GM12878 (cell line): Measurements from ENCODE around the gene PPA1. TPM values are rescaled to one million over a fixed set of nuclear protein-coding genes. Genes with fewer than 3 reads are reported as not detected.
A peak's percentile ranks its signal among the peaks of the same experiment; 100 is the strongest.

Source experiments
- ATAC-seq: fragments of 200-7000 bp; cut with Tn5 transposase; 3 replicates; pipeline ENCODE4 v1.9.1; 2020; ENCODE audit warnings: mild to moderate bottlenecking, moderate library complexity
- BruUV-seq: library from RNA; stranded (reverse); fragments of 400-500 nt; replicated peaks from 2 replicates; lab custom pipeline; 2021; lab: Mats Ljungman, UMichigan
- CTCF ChIA-PET: fragments of 300-600 bp; sonication (Branson Sonifier 250); formaldehyde crosslinking; extraction: SDS; loops from one replicate; lab custom pipeline; 2021; ENCODE audit warnings: inconsistent platforms; lab: Yijun Ruan, JAX
- POLR2A ChIA-PET: fragments of 350-600 bp; formaldehyde crosslinking; extraction: SDS; loops from one replicate; lab custom pipeline; 2021; ENCODE audit warnings: inconsistent platforms; lab: Charles Lee
- RAD21 ChIA-PET: fragments of 300-600 bp; sonication (Branson Sonifier 250); formaldehyde crosslinking; loops from one replicate; lab custom pipeline; 2023; ENCODE audit warnings: antibody characterized with exemption; ENCODE audit not compliant: unreplicated experiment; lab: Charles Lee
- SMC1A ChIA-PET: fragments of 300-600 bp; sonication (Branson Sonifier 250); formaldehyde crosslinking; loops from one replicate; lab custom pipeline; 2023; ENCODE audit not compliant: unreplicated experiment, uncharacterized antibody; lab: Charles Lee
- DNase-seq: peaks from one replicate; pipeline ENCODE4 v3.0.0-alpha.2; 2011; ENCODE audit warnings: low read depth, low spot score
- FAIRE-seq: peaks from 3 replicates; lab custom pipeline; 2011; peaks lifted over from hg19 to GRCh38; lab: Jason Lieb, UNC
- H2AFZ ChIP-seq: 2 replicates; pipeline ENCODE4 v1.6.0; 2011; ENCODE audit warnings: low read depth, low read length, control low read depth; ENCODE audit not compliant: control insufficient read depth
- H3K27ac ChIP-seq: 2 replicates; pipeline ENCODE4 v1.5.1; 2011; ENCODE audit warnings: control low read depth; ENCODE audit not compliant: control insufficient read depth, insufficient read depth
- H3K27me3 ChIP-seq, 2 experiments: replicated peaks in 1 of 2; 2 replicates each; pipeline versions ENCODE4 v1.6.0 to v1.6.1; 2011; ENCODE audit warnings: low read length in 1 of 2; ENCODE audit not compliant: control insufficient read depth in 2 of 2, insufficient read depth in 2 of 2
- H3K36me3 ChIP-seq, 2 experiments: 2 replicates each; pipeline ENCODE4 v1.5.1; 2011; ENCODE audit warnings: low read length in 1 of 2; ENCODE audit not compliant: control insufficient read depth in 2 of 2, insufficient read depth in 2 of 2
- H3K4me1 ChIP-seq: 2 replicates; pipeline ENCODE4 v1.6.1; 2011; ENCODE audit warnings: mild to moderate bottlenecking, low read length, moderate library complexity, mixed read lengths; ENCODE audit not compliant: control insufficient read depth, insufficient read depth
- H3K4me2 ChIP-seq: 2 replicates; pipeline ENCODE4 v1.6.0; 2011; ENCODE audit warnings: control low read depth; ENCODE audit not compliant: control insufficient read depth, insufficient read depth
- H3K4me3 ChIP-seq: fragments of 200-600 bp; sonication (generic); 2 replicates; pipeline ENCODE4 v1.5.1; 2016
- H3K79me2 ChIP-seq: 2 replicates; pipeline ENCODE4 v1.6.0; 2011; ENCODE audit warnings: low read length; ENCODE audit not compliant: control insufficient read depth, insufficient read depth
- H3K9ac ChIP-seq: 2 replicates; pipeline ENCODE4 v1.8.0; 2011; ENCODE audit warnings: low read length, control low read depth, mixed read lengths; ENCODE audit not compliant: control insufficient read depth, insufficient read depth
- H3K9me3 ChIP-seq: replicated peaks from 3 replicates; pipeline ENCODE4 v1.5.1; 2011; ENCODE audit warnings: mild to moderate bottlenecking, low read length; ENCODE audit not compliant: control insufficient read depth, insufficient read depth
- H4K20me1 ChIP-seq: 2 replicates; pipeline ENCODE4 v1.6.0; 2011; ENCODE audit not compliant: control insufficient read depth, insufficient read depth
- FOXK2 ChIP-seq: fragments of 450-650 bp; IDR thresholded peaks from 2 replicates; pipeline ENCODE4 v1.6.1; 2017; ENCODE audit warnings: mild to moderate bottlenecking, moderate library complexity
- WGBS: methylation state at CpG from one replicate; pipeline ENCODE4 v1.1.6; 2016; ENCODE audit warnings: low lambda C conversion rate; ENCODE audit not compliant: insufficient replicate concordance, insufficient coverage; ENCODE audit errors: missing lambda C conversion rate; 5-methylcytosine and 5-hydroxymethylcytosine counted together
- in situ Hi-C: fragments of 300-500 bp; cut with MboI; formaldehyde crosslinking; loops from 9 replicates; pipeline ENCODE4 v1.14.3; 2018; ENCODE audit warnings: mixed read lengths
- intact Hi-C: fragments of 100-400 bp; cut with micrococcal nuclease; formaldehyde crosslinking; loops from one replicate; pipeline ENCODE4 v1.14.2; 2022; ENCODE audit not compliant: unreplicated experiment
- polyA plus RNA-seq, 11 experiments: library from polyadenylated mRNA; depleted of rRNA in 4 of 11; unstranded in 6 of 11; stranded (reverse) in 5 of 11; fragments of >200 nt; fragmentation: Nextera tagmentation in 4 of 11; fragmentation: Illumina TruSeq in 1 of 11; extraction: Ambion mirVana in 4 of 11; extraction: Trizol in 1 of 11; gene quantifications; 1 replicate in 1 of 11; 2 replicates in 10 of 11; pipeline versions ENCODE4 v1.2.1 to v1.2.3, GENCODE V29; 2011 to 2016; ENCODE audit warnings: inconsistent platforms in 2 of 11, missing spikeins in 2 of 11, low read depth in 1 of 11
- total RNA-seq, 4 experiments: library from RNA; depleted of rRNA in 3 of 4; stranded (reverse); fragments of >200 nt in 3 of 4; fragmentation: Illumina TruSeq in 1 of 4; extraction: Trizol in 1 of 4; gene quantifications; 2 replicates each; pipeline versions ENCODE4 v1.2.1 to v1.2.3, GENCODE V29; 2013 to 2021
- TF ChIP-seq, protein P1 (sequence below), 3 experiments: IDR thresholded peaks in 2 of 3; conservative IDR thresholded peaks in 1 of 3; 2 replicates each; pipeline ENCODE4 v1.5.1; 2011; ENCODE audit warnings: low read depth in 3 of 3, low read length in 3 of 3, mild to moderate bottlenecking in 3 of 3, control low read depth in 2 of 3, moderate library complexity in 2 of 3, inconsistent platforms in 1 of 3, mixed read lengths in 1 of 3; ENCODE audit not compliant: control insufficient read depth in 2 of 3, insufficient read depth in 1 of 3; ENCODE audit errors: extremely low read depth in 1 of 3

Gene PPA1
- total and polyA plus RNA-seq, 10 of the 15 experiments (the other 5 are each of a cell fraction or from before 2014, with no cell fraction given), result 224 to 452 (median 346) TPM

DNA sequence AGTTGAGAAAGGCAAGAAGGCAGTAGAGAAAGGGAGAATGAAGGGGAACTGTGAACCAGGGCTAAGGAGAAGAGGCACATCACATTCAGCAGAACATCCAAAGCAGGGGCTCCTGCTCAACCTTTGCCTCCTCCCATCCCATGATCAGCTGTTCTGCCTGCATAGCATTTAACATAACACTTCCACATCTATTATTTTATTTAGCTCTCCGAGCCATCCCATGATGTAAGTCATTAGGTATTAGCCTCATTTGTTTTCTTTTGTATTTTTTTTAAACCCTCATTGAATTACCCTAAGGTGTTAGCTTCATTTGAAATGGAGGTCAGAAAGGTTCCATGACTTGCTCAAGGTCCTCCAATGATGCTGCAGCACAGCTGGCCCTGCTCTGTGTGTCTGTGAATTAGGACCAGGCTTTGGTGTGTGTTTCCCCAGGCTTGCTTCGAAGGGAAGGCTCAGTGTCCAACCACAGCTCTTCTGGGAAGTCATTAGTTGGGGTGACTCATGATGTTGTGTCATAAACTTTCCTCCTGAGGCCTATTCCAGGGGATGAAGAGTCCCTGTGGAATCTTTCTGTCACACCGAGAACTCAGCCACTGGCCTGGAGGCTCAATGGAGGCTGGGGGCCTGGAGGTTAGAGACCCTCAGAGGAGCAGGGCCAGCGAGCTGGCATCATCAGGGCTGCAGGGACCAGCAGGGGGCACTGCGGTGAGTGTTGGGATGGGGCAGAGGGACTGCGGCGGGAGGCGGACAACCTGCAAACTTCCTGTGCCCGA is 34.1 kb upstream of the PPA1 start:
- in situ Hi-C loops (no loop called here), intact Hi-C loops (no loop called here)
- SMC1A ChIA-PET, result interaction anchor here (0.5 to 12.9 kb wide), 9 partner anchors 9 to 296 kb away, joined by 3 to 274 read pairs (median 7); no protein-coding TSS in a partner anchor
- ATAC-seq (peak; percentile 35), FAIRE-seq (no peak), DNase-seq (no peak)
- no peaks in the 10 kb centered on the region for H3K79me2 ChIP-seq
- 41% methylated on average over 9 of the region's 9 CpGs for WGBS
- H3K27me3 ChIP-seq, result no peaks in the 10 kb centered on the region
- H3K9ac ChIP-seq, result no peak overlapping the region
- no peak overlapping the region for H3K4me2 ChIP-seq
- POLR2A ChIA-PET, result interaction anchor here (0.8 kb wide), 1 partner anchor 98 kb away, joined by 3 read pairs; no protein-coding TSS in a partner anchor
- TF ChIP-seq, protein P1, sequence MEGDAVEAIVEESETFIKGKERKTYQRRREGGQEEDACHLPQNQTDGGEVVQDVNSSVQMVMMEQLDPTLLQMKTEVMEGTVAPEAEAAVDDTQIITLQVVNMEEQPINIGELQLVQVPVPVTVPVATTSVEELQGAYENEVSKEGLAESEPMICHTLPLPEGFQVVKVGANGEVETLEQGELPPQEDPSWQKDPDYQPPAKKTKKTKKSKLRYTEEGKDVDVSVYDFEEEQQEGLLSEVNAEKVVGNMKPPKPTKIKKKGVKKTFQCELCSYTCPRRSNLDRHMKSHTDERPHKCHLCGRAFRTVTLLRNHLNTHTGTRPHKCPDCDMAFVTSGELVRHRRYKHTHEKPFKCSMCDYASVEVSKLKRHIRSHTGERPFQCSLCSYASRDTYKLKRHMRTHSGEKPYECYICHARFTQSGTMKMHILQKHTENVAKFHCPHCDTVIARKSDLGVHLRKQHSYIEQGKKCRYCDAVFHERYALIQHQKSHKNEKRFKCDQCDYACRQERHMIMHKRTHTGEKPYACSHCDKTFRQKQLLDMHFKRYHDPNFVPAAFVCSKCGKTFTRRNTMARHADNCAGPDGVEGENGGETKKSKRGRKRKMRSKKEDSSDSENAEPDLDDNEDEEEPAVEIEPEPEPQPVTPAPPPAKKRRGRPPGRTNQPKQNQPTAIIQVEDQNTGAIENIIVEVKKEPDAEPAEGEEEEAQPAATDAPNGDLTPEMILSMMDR (IDR thresholded peaks at IDR 0.05 in 2 of 3, conservative IDR thresholded peaks at IDR 0.05 in 1 of 3; ENCODE audit: control insufficient read depth in 2 of 3, extremely low read depth in 1 of 3, insufficient read depth in 1 of 3, low read depth in 3 of 3, low read length in 3 of 3), result peak; percentile 10 to 41 (median 27); a peak in 4 of 6 replicates
- TF ChIP-seq FOXK2, result no peak
- TF ChIP-seq, all 136 proteins: peak for 1
- RAD21 ChIA-PET, result interaction anchor here (1.0 to 7.8 kb wide), 11 partner anchors 18 to 121 kb away, joined by 3 to 180 read pairs (median 4); partner anchors contain the start of genes PPA1 and TYSND1
- Histone ChIP-seq H3K4me3 (no peak overlapping the region), H3K27ac (no peak overlapping the region), H2AFZ (no peak overlapping the region), H4K20me1 (no peaks in the 10 kb centered on the region), H3K36me3 (no peaks in the 10 kb centered on the region), H3K4me1 (peaks cover 16% of the 10 kb centered on the region), H3K9me3 (no peaks in the 10 kb centered on the region)
- no TSS peak for BruUV-seq
- CTCF ChIA-PET, result interaction anchor here (0.6 to 18.7 kb wide), 17 partner anchors 12 to 163 kb away, joined by 3 to 756 read pairs (median 4); partner anchors contain the start of gene TYSND1
